GM19328 (cell line): Measurements from ENCODE around the gene PXMP4.

Experiments used
- ATAC-seq: cut with Tn5 transposase; IDR thresholded peaks from one replicate; pipeline ENCODE4 v1.9.1; 2021; ENCODE audit warnings: mild to moderate bottlenecking, moderate library complexity; ENCODE audit not compliant: unreplicated experiment

PXMP4 gene

DNA sequence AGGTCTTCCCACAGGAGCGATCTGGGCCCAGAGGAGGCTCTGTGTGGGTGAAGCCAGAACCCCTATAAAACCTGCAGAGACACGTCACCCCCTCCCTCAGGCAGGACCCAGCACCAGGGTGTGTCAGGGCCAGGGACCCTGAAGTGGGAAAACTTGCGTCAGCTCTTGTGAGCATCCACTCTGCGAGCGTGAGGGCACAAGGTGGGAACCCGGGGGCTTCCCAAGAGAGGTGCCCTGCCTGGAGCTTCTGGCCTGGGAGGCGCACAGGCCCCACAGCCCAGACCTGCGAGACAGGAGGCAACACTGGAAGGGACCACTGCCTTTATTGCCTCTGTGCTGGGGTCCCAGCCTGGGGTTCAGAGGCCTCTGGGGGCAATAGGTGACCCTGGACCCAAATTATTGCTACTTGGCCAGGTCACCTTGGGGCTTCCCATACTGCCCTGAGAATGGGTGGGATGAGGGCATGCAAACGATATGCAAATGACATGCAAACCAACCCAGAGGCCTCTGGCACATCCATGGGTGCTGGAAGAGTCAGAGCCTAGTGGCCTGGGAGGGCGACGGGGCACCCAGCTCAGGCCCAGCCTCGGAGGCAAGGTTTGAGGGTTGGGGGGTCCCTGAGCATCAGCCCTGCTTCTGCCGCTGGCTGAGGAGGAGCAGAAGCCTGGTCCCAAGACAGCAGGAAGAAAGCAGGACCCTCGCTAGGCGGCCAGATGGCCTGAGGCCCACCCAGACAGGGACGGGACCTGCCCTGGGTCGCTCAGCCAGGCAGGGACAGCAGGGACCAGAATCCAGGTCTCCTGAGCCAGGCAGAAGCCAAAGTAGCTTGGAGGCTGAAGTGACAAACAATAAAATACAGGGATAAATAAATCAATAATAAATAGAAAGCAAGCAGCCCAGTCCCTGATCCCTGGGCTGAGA, 63.1 kb downstream of the PXMP4 start:
- no peak for ATAC-seq

GRCh38 chr20:33656010-33656782, 63.9 kb downstream of the PXMP4 start:
- no peak for ATAC-seq

GRCh38 chr20:33655164-33655563, 64.9 kb downstream of the PXMP4 start:
- ATAC-seq: no peak

DNA sequence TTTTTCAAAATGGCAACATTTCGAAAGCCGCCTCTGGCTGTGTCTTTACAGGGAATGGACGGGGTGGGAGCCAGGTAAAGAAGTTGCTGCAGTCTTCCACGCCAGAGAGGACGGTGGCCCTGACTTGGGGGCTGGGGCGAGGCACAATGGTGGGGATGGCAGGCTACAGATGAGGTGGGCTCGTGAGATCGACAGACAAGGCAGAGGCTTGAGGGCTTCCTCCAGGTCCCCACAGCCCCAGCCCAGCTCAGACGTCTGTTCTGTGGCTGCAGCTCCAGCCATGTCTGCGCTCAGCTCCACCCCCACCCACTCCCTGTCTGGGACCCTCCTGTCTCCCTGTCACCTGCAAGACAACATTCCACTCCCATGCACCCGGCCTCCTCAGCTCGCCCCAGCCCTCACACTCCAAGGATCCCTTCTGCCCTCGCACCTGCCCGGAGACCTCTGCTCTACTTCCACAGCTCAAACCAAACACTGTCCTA, 65.4 kb downstream of the PXMP4 start:
- ATAC-seq: no peak

GRCh38 chr20:33653900-33654596, 66.1 kb downstream of the PXMP4 start:
- no peak for ATAC-seq

GRCh38 chr20:33653218-33653899, 66.8 kb downstream of the PXMP4 start:
- ATAC-seq: no peak
